GM12892 (cell line): Measurements from ENCODE around the gene ZNF474.

Experiments
- POLR2A ChIP-seq: IDR thresholded peaks from 2 replicates; pipeline ENCODE4 v1.6.1; 2011; ENCODE audit warnings: low read depth, low read length, control low read depth
- POLR2AphosphoS5 ChIP-seq: IDR thresholded peaks from 2 replicates; pipeline ENCODE4 v1.6.1; 2011; ENCODE audit warnings: low read depth, low read length, control low read depth
- TAF1 ChIP-seq: IDR thresholded peaks from 2 replicates; pipeline ENCODE4 v1.6.1; 2011; ENCODE audit warnings: low read depth, mild to moderate bottlenecking, control low read depth, low read length, borderline replicate concordance

DNA sequence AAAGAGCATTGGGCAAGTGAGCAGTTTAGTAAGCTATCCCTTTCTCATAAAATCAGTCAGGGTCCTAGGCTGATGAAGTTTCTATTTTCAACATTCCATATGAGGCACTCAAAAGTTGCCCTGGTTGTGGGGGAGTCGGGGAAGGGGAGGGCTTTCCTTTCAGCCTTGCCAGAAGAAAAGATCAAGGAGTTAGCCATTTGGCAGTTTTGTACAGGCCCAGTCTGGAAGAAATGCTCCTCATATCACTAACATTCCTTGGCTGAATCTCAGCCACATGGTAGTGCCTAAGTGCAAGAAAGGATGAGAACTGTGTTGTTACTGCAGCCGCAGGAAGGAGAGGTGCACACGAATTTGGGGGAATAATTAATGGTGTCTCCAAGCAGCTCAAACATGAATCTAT lies 60.8 kb downstream of the ZNF474 start:
- TF ChIP-seq POLR2AphosphoS5 (no peak), POLR2A (no peak), TAF1 (no peak)
